HepG2 (cell line): Measurements from ENCODE around the gene TOGARAM1. TPM values are rescaled to one million over a fixed set of nuclear protein-coding genes. Genes with fewer than 3 reads are reported as not detected.

ENCODE experiments used
- ATAC-seq: fragments of 200-7000 bp; cut with Tn5 transposase; 3 replicates; pipeline ENCODE4 v1.9.1; 2020; ENCODE audit warnings: mild to moderate bottlenecking, moderate library complexity
- BruUV-seq: library from RNA; stranded (reverse); fragments of 400-500 nt; replicated peaks from 2 replicates; lab custom pipeline; 2021; lab: Mats Ljungman, UMichigan
- CTCF ChIA-PET: fragments of 300-600 bp; formaldehyde crosslinking; extraction: SDS; loops from one replicate; lab custom pipeline; 2021; ENCODE audit warnings: low total read pairs, inconsistent platforms, low intra/inter-chr PET ratio; lab: Yijun Ruan, JAX
- POLR2A ChIA-PET: fragments of 350-600 bp; sonication (Branson Sonifier 250); formaldehyde crosslinking; loops from one replicate; lab custom pipeline; 2020; ENCODE audit warnings: antibody characterized with exemption, inconsistent platforms; lab: Yijun Ruan, JAX
- DNase-seq: peaks from one replicate; pipeline ENCODE4 v3.0.0-alpha.2; 2015; ENCODE audit warnings: low spot score
- FAIRE-seq: peaks from 3 replicates; lab custom pipeline; 2011; peaks lifted over from hg19 to GRCh38; lab: Jason Lieb, UNC
- H2AFZ ChIP-seq: one replicate; pipeline ENCODE4 v1.6.1; 2011; ENCODE audit warnings: low read length, inconsistent platforms
- H3K27ac ChIP-seq: fragments of 300-600 bp; 3 replicates; pipeline ENCODE4 v1.8.0; 2011; ENCODE audit warnings: mixed run types, mild to moderate bottlenecking, mixed read lengths, low read length, inconsistent platforms; ENCODE audit not compliant: insufficient read depth; ENCODE audit errors: extremely low read length
- H3K27me3 ChIP-seq, 2 experiments: fragments of 200-600 bp in 1 of 2; 2 replicates in 1 of 2; 3 replicates in 1 of 2; pipeline versions ENCODE4 v1.6.0 to v1.8.0; 2011; ENCODE audit warnings: low read length in 2 of 2, mild to moderate bottlenecking in 2 of 2, moderate library complexity in 2 of 2, inconsistent platforms in 1 of 2; ENCODE audit not compliant: insufficient read depth in 2 of 2, control insufficient read depth in 1 of 2
- H3K36me3 ChIP-seq, 2 experiments: fragments of 200-600 bp in 1 of 2; replicated peaks in 1 of 2; 2 replicates in 1 of 2; 3 replicates in 1 of 2; pipeline versions ENCODE4 v1.5.1 to v1.8.0; 2011; ENCODE audit warnings: low read length in 2 of 2, inconsistent platforms in 1 of 2; ENCODE audit not compliant: insufficient read depth in 2 of 2, control insufficient read depth in 1 of 2
- H3K4me1 ChIP-seq: 2 replicates; pipeline ENCODE4 v1.5.1; 2012; ENCODE audit warnings: low read length, inconsistent platforms; ENCODE audit not compliant: insufficient read depth
- H3K4me2 ChIP-seq: 2 replicates; pipeline ENCODE4 v1.6.0; 2011; ENCODE audit warnings: low read depth, low read length, inconsistent platforms
- H3K4me3 ChIP-seq, 3 experiments: fragments of 200-600 bp in 1 of 3; sonication (generic), shearing (Covaris generic) in 1 of 3; replicated peaks in 1 of 3; 2 replicates each; pipeline ENCODE4 v1.5.1; 2011 to 2016; ENCODE audit warnings: low read length in 3 of 3, inconsistent platforms in 2 of 3, low read depth in 2 of 3, mild to moderate bottlenecking in 2 of 3, control low read depth in 1 of 3, mixed read lengths in 1 of 3; ENCODE audit not compliant: insufficient read depth in 1 of 3
- H3K79me2 ChIP-seq: one replicate; pipeline ENCODE4 v1.6.1; 2011; ENCODE audit warnings: low read length, inconsistent platforms; ENCODE audit not compliant: insufficient read depth
- H3K9ac ChIP-seq: 2 replicates; pipeline ENCODE4 v1.6.0; 2011; ENCODE audit warnings: mild to moderate bottlenecking, low read depth, low read length, inconsistent platforms; ENCODE audit not compliant: insufficient read depth
- H3K9me3 ChIP-seq: 2 replicates; pipeline ENCODE4 v1.5.1; 2012; ENCODE audit warnings: mild to moderate bottlenecking, low read length
- H4K20me1 ChIP-seq: 2 replicates; pipeline ENCODE4 v1.6.0; 2011; ENCODE audit warnings: inconsistent platforms, mild to moderate bottlenecking, low read length, moderate library complexity; ENCODE audit not compliant: insufficient read depth
- BCLAF1 ChIP-seq: fragments of 450-650 bp; IDR thresholded peaks from 2 replicates; pipeline ENCODE4 v1.6.1; 2017; ENCODE audit warnings: mild to moderate bottlenecking
- CCAR2 ChIP-seq: fragments of 200-400 bp; formaldehyde crosslinking; optimal IDR thresholded peaks from 2 replicates; pipeline ENCODE3; 2018; ENCODE audit warnings: low read depth, mild to moderate bottlenecking, low read length, moderate library complexity
- CREM ChIP-seq, 2 experiments: sonication (generic) in 1 of 2; formaldehyde crosslinking in 1 of 2; IDR thresholded peaks; 2 replicates each; pipeline versions ENCODE4 v1.4.0 to v1.6.1; 2016 to 2020; ENCODE audit warnings: antibody characterized with exemption in 1 of 2, mild to moderate bottlenecking in 1 of 2, missing genetic modification reagents in 1 of 2
- DNMT3B ChIP-seq: conservative IDR thresholded peaks from 2 replicates; pipeline ENCODE4 v1.6.1; 2016; ENCODE audit warnings: missing biosample characterization, control low read depth
- HDAC2 ChIP-seq: sonication (generic); formaldehyde crosslinking; IDR thresholded peaks from 2 replicates; pipeline ENCODE4 v1.4.0; 2020; ENCODE audit warnings: missing genetic modification reagents
- JUNB ChIP-seq: sonication (generic); formaldehyde crosslinking; IDR thresholded peaks from 2 replicates; pipeline ENCODE4 v1.8.0; 2022; ENCODE audit warnings: missing genetic modification reagents, mild to moderate bottlenecking, borderline replicate concordance
- REXO4 ChIP-seq: sonication (generic); formaldehyde crosslinking; IDR thresholded peaks from 2 replicates; pipeline ENCODE4 v1.8.0; 2022; ENCODE audit warnings: missing genetic modification reagents, mild to moderate bottlenecking, borderline replicate concordance
- RFX1 ChIP-seq: fragments of 450-650 bp; IDR thresholded peaks from 2 replicates; pipeline ENCODE4 v1.6.1; 2017
- SAFB2 ChIP-seq: sonication (generic); formaldehyde crosslinking; IDR thresholded peaks from 2 replicates; pipeline ENCODE4 v1.5.1; 2020; ENCODE audit warnings: missing genetic modification reagents, low read depth, mild to moderate bottlenecking, borderline replicate concordance
- SIN3A ChIP-seq: IDR thresholded peaks from 2 replicates; pipeline ENCODE4 v1.6.1; 2011; ENCODE audit warnings: low read depth, mild to moderate bottlenecking, control low read depth, low read length, borderline replicate concordance
- ZBTB46 ChIP-seq: sonication (generic); formaldehyde crosslinking; IDR thresholded peaks from 2 replicates; pipeline ENCODE4 v1.4.0; 2020; ENCODE audit warnings: mild to moderate bottlenecking, missing genetic modification reagents, borderline replicate concordance
- ZNF615 ChIP-seq: sonication (generic); formaldehyde crosslinking; IDR thresholded peaks from 2 replicates; pipeline ENCODE4 v1.5.0; 2020; ENCODE audit warnings: mild to moderate bottlenecking, missing genetic modification reagents, borderline replicate concordance
- WGBS: methylation state at CpG from one replicate; pipeline ENCODE4 v1.1.6; 2017; ENCODE audit warnings: low lambda C conversion rate; 5-methylcytosine and 5-hydroxymethylcytosine counted together
- in situ Hi-C: cut with HindIII; loops from 2 replicates; pipeline ENCODE4 v1.10.0; 2017; ENCODE audit warnings: low pct_unique_long_range_greater_than_20kb; ENCODE audit not compliant: extremely low pct_ligation_motif_present
- intact Hi-C: fragments of 100-400 bp; cut with micrococcal nuclease; formaldehyde crosslinking; loops from one replicate; pipeline ENCODE4 v1.10.0; 2022; ENCODE audit not compliant: unreplicated experiment
- polyA plus RNA-seq, 8 experiments: library from polyadenylated mRNA; depleted of rRNA in 3 of 8; stranded (reverse) in 7 of 8; unstranded in 1 of 8; fragments of >200 nt; fragmentation: Illumina TruSeq in 4 of 8; extraction: Trizol in 4 of 8; gene quantifications; 2 replicates each; pipeline versions ENCODE4 v1.2.1 to v1.2.3, GENCODE V29; 2011 to 2016; ENCODE audit warnings: low read depth in 4 of 8, missing spikeins in 1 of 8, mixed read lengths in 1 of 8; ENCODE audit not compliant: insufficient read depth in 1 of 8
- total RNA-seq, 5 experiments: library from RNA; depleted of rRNA; stranded (reverse); fragments of >200 nt; fragmentation: Illumina TruSeq; extraction: Trizol; gene quantifications; 2 replicates each; pipeline ENCODE4 v1.2.3, GENCODE V29; 2016; ENCODE audit warnings: low read depth in 1 of 5
- TF ChIP-seq, protein P1 (sequence below): sonication (generic); formaldehyde crosslinking; IDR thresholded peaks from 2 replicates; pipeline ENCODE4 v1.5.1; 2020; ENCODE audit warnings: mild to moderate bottlenecking, missing genetic modification reagents, moderate library complexity

Gene TOGARAM1
- total and polyA plus RNA-seq, 2 of the 13 experiments (the other 11 are each of a cell fraction or from before 2014, with no cell fraction given), result 5.6 to 9.8 TPM

GRCh38 chr14:45078323-45078722, 116.3 kb downstream of the TOGARAM1 start:
- no peaks in the 10 kb centered on the region for H3K79me2 ChIP-seq
- in situ Hi-C loops, result no loop called here
- ATAC-seq (no peak), DNase-seq (no peak), FAIRE-seq (no peak)
- H3K9me3 ChIP-seq, result no peaks in the 10 kb centered on the region
- BruUV-seq, result no TSS peak
- H2AFZ ChIP-seq, result no peak overlapping the region
- POLR2A ChIA-PET, result no interaction called here
- no peak overlapping the region for H3K27ac ChIP-seq
- intact Hi-C loops, result no loop called here
- no peaks in the 10 kb centered on the region for H3K36me3 ChIP-seq
- no peaks in the 10 kb centered on the region for H3K27me3 ChIP-seq
- H3K4me1 ChIP-seq, result peaks cover 23% of the 10 kb centered on the region
- H4K20me1 ChIP-seq, result no peaks in the 10 kb centered on the region
- H3K9ac ChIP-seq, result no peak overlapping the region
- no peak overlapping the region for H3K4me3 ChIP-seq
- no peak overlapping the region for H3K4me2 ChIP-seq
- 91% methylated on average over 1 of the region's 1 CpG for WGBS
- CTCF ChIA-PET, result no interaction called here
- no peak for TF ChIP-seq BCLAF1
- TF ChIP-seq CREM (IDR thresholded peaks at IDR 0.05), result no peak
- TF ChIP-seq CREM (CRISPR knock-in tag; IDR thresholded peaks at IDR 0.05), result no peak
- TF ChIP-seq RFX1, result no peak
- no peak for TF ChIP-seq HDAC2 (CRISPR knock-in tag)
- no peak for TF ChIP-seq REXO4
- TF ChIP-seq ZNF615 (CRISPR knock-in tag), result no peak
- TF ChIP-seq JUNB (CRISPR knock-in tag), result no peak
- TF ChIP-seq SAFB2 (CRISPR knock-in tag), result no peak
- TF ChIP-seq, protein P1, sequence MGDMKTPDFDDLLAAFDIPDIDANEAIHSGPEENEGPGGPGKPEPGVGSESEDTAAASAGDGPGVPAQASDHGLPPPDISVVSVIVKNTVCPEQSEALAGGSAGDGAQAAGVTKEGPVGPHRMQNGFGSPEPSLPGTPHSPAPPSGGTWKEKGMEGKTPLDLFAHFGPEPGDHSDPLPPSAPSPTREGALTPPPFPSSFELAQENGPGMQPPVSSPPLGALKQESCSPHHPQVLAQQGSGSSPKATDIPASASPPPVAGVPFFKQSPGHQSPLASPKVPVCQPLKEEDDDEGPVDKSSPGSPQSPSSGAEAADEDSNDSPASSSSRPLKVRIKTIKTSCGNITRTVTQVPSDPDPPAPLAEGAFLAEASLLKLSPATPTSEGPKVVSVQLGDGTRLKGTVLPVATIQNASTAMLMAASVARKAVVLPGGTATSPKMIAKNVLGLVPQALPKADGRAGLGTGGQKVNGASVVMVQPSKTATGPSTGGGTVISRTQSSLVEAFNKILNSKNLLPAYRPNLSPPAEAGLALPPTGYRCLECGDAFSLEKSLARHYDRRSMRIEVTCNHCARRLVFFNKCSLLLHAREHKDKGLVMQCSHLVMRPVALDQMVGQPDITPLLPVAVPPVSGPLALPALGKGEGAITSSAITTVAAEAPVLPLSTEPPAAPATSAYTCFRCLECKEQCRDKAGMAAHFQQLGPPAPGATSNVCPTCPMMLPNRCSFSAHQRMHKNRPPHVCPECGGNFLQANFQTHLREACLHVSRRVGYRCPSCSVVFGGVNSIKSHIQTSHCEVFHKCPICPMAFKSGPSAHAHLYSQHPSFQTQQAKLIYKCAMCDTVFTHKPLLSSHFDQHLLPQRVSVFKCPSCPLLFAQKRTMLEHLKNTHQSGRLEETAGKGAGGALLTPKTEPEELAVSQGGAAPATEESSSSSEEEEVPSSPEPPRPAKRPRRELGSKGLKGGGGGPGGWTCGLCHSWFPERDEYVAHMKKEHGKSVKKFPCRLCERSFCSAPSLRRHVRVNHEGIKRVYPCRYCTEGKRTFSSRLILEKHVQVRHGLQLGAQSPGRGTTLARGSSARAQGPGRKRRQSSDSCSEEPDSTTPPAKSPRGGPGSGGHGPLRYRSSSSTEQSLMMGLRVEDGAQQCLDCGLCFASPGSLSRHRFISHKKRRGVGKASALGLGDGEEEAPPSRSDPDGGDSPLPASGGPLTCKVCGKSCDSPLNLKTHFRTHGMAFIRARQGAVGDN (CRISPR knock-in tag), result no peak
- no peak for TF ChIP-seq SIN3A
- TF ChIP-seq DNMT3B, result no peak
- no peak for TF ChIP-seq CCAR2
- no peak for TF ChIP-seq ZBTB46 (CRISPR knock-in tag)
